Middle frontal gyrus (tissue), 1 donor: Measurements from ENCODE around the gene BIRC7.
"Not testable (repeated sequence)": the region's sequence is repeated elsewhere in the genome, so short reads cannot be mapped to it uniquely, and the experiment has no call there.

ENCODE experiments used
- DNase-seq: peaks from one replicate; pipeline ENCODE4 v3.0.0-alpha.2; 2015; ENCODE audit warnings: low spot score; ENCODE audit errors: extremely low spot score

The BIRC7 gene

DNA sequence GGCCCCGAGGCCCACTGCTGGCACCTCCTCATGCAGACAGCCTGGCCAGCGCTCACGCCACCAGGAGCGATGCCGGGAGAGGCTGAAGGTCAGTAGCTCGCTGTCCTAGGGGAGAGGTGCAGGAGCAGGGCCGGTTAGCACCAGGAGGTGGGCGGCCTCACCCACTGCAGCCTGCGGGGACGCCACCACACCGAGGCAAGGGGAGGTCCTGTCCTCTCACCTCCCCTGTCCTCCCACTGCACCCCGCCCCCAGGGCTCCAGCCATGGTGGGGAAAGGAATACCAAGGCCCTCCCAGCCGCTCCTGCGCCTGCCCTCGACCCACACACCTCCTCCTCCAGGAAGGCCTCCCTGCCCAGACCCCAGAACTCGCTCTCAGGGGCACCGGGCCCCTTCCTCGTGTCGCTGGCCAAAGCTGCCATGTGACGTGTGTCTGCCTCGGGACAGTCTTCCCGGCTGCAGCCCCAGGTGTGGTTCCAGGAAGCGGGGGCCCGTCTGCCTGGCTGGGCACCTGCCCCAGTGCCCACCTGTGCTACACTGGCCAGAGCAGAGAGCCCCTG is 12.0 kb downstream of the BIRC7 start:
- DNase-seq = no peak

DNA sequence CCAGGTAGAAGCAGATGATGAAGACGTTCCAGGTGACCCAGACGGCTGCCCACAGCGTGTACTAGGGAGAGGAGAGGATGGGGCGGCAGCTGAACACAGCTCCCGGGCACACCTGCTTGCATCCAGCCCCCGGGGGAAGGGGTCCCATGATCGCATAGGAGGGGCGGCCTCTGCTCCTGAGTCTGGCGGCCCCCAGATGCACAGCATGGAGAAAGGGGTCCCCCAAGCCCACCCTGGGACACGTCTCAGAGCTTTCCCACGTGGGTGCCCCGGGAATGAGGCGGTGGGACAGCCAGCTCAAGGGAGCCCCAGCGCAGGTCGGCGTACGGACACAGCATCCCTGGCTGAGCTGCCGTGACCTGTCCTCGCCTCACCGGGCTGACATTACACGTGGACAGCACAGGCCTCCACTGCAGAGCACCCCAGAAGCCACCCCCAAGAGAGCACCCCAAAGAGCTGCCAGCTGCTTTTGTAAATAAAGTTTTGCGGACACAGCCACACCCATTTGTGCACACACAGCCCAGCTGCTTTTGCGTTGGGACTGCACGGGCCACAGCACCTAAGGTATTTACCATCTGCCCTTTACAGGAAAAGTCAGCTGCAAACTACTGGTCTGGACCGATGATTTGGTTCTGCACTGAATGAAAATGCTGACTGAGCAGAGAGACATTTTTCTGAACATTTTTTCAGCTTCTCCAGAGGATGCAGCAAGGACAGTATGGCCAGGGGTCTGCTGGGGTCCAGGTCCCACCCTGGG is 13.3 kb downstream of the BIRC7 start:
- DNase-seq = no peak

DNA sequence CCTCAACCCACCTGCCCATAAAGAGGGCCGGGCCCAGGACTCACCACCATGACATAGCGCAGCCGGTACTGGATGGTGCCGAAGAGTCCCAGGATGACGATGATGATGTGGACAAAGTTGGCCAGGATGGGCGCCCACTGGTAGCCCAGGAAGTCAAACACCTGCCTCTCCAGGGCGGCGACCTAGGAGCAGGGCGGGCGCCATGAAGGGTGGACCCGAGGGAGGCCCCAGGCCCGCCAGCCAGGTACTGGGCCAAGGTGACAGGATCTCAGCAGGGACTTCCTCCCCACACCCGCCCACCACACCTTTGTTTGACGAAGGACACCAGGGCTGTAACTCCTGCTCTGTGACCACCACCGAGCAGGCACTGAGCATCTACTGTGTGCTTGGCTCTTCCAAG is 14.2 kb downstream of the BIRC7 start:
- DNase-seq = no peak

DNA sequence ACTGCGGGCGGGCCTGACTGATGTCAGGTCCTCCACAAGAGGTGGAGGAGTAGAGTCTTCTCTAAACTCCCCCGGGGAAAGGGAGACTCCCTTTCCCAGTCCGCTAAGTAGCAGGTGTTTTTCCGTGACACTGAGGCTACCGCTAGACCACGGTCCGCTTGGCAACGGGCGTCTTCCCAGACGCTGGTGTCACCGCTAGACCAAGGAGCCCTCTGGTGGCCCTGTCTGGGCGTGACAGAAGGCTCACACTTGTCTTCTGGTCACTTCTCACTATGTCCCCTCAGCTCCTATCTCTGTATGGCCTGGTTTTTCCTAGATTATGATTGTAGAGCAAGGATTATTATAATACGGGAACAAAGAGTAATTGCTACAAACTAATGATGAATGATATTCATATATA is 15.6 kb downstream of the BIRC7 start:
- DNase-seq = not testable (repeated sequence)

DNA sequence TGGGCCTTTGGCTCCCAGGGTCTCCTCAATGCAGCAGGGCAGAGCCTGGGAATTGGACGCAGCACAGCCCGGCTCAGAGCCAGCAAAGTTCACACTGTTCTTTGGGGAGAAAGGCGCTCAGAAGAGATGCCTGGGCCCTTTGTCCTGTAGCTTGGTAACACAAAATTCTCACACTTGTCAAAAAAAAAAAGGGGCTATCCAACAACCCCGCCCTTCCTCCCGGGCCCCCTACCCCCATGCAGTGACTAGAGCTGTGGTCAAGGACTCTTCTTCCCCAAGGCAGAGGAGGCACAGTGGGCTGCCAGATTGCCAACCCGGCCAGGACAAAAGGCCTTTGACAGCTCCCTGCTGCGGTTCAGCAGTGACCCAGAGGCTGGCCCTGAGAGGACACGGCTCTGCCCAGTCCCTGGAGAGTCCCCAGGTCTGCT is 16.6 kb downstream of the BIRC7 start:
- no peak for DNase-seq

DNA sequence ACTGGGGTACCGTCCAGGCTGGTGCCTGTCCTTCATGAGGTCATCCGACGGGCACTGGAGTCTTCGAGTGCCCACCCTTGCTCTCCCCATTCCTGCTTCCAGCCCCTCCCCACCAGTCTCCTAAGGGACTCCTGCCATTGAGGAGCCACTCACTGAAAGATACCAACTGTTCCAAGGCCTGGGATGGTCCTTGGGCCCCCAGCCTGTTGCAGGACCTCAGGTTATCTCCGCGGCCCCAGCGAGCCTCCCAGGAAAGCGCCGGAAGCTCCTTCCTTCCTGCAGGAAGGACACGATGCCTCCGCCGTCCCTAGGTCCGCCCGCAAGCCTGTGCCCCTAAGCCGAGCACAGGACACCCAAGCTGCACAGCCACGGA is 17.3 kb downstream of the BIRC7 start:
- DNase-seq = no peak

DNA sequence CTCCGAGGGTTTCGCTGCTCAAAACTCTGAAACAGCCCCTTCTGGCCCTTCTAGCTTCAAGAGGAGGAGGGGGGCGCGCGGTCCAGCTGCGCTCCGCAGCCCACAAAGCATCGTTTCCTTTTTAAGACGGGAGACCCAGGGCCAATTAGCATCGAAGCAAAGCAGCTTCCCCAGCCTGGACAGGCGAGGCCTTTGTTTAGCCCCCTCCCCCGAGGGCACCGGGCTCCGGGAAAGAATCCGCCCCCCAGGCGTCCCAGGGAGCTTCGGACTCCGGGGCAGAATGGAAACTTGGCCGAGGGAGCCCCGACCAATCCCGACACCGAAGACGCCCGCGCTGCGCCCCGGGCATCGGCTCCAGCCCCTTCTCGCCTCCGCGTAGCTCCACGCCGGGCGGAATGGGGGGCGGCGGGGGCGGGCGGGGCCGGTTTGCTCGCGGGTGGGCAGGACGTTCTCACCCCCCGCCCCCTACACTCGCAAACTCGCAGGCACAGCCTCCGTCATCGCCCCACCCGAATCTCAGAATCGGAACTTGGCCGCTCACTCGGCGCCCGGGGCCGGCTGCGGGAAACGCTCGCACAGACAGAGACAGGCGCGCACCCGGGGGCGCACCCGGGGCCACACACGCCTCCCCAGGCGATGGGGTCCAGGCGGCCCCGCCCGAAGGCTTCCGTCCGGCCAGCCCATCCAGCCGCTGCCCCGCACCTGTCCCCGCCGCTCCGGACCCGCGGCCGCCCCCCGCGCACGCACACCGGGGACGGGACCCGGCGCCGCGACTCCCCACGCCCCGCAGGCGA is 17.9 kb downstream of the BIRC7 start:
- no peak for DNase-seq

DNA sequence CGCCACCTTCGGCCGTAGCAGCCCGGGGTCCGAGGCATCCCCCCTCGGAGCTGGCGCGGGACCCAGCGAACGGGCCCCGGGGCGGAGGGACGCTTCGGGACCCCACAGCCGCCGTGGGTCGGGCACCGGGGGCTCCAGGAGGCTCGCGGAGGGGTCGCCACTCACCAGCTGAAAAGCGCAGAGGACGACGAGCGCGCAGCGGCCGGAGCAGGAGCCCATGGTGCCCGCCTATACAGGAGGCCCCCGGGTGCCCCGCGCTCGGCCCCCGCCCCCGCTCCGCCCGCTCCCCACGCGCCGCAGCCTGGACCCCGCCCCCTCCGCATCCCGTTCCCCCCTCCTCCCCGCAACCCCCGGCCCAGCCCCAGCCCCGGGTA is 18.5 kb downstream of the BIRC7 start, which contains the start of gene NKAIN4:
Gene NKAIN4 (minus strand): TSS at position 232 of the 374 bp plus-strand sequence. CDS start 13 bp downstream, at position 219.
- DNase-seq = no peak

DNA sequence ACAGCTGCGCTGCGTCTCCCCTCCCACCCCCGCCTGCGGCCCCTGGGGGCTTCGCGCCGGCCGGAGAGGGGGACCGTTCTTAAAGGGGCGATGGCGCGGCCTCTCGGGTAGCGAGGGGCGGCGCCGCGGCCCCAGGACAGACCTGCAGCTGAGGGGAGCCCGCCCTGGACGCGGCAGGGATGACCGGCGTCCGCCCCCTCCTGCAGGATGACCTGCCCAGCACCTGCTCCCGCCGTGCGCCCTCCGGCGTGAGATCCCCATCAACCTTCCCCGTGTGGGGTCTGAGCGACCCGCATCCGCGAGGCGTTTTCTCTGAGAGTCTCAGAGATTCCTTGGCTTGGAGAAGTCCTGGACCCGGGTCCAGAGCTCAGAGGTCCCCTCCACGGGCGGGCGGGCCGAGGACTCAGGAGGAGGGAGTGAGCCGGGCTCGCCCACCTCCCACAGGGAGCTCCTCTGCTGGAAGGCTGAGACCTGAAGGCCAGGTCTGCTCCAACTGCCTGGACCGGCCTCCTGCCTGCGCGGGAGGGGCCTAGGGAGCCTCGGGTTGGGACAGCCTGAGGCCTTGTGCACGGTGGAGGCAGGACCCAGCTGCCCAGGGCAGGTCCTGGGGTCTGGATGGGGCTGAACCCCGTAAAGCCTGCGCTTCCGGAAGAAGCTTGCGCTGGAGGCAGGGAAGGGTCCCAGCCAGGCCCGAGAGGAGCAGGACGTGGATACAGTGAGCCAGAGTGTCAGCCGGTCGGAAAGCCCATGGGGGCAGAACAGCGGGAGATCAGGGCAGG is 19.1 kb downstream of the BIRC7 start:
- DNase-seq = no peak

DNA sequence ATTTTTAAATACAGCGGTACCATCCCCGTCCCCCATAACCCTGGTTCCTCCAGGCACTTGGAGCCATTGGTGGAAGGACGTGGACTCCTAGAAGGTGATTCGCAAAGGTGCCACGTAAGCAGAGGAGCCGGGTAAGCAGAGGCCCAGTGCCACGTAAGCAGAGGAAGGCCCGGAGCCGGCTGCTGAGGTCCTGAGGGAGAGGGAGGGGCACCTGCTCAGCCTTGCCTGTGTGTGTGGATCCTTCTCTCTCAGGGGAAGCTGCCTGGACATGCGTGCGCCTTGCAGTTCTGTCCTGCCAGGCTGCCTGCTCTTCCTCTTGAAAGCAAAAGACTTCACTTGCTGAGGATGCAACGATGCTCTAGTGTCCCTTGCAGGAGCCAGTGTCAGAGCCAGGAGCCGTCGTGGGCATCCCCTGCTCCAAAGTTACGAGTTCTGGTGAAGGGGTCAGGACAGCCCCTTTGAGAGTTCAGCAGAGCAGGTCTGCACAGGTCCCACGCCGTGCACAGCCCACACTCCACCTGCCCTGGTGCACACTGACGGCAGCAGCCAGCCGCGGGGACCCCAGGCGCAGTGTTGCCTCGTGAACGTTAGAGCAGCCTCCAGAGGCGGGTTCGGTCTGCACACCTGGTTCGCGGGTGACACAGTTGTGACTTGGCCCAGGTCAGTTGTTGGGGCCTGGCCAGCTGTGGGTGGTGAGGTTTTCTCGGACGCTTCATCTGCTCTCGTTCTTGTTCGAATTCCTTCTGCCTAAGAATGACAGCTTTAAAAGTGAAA is 20.4 kb downstream of the BIRC7 start:
- DNase-seq = no peak

DNA sequence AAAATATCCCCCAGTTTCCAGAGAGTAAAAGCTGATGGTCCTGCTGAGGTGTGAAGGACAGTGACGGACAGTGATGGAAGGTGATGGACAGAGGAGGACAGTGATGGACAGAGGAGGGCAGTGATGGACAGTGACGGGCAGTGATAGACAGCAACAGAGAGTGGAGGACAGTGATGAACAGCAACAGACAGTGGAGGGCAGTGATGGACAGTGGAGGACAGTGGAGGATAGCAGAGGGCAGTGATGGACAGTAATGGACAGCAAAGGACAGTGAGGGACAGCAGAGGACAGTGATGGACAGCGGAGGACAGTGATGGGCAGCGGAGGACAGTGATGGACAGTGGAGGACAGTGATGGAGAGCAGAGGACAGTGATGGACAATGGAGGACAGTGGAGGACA is 21.2 kb downstream of the BIRC7 start:
- no peak for DNase-seq

DNA sequence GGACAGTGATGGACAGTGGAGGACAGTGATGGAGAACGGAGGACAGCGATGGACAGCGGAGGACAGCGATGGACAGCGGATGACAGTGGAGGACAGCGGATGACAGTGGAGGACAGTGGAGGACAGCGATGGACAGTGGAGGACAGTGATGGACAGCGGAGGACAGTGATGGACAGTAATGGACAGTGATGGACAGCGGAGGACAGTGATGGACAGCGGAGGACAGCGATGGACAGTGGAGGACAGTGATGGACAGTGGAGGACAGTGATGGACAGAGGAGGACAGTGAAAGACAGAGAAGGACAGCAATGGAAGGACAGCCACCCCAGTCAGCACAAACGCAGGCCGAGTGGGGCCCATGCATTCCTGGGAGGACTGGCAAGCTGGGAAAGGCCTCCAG is 21.9 kb downstream of the BIRC7 start:
- DNase-seq = no peak

DNA sequence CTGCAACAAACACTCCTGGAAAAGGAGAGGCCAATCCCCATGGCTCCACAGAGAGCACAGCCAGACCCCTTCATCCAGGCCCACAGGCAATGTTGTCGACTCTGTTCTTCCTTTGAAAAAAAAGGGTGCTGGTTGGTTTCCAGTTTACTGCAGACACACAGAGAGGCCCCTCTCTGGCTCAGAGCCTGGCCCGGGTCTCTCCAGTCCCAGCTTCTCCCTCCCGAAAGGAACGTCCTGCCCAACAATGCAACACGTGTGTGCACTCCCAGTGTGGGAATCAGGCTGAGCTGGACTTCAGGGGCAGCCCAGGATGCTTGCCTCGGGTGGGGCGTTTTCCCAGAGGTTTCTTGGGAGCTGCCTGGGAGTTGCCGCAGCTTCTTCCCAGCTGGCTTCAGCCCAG is 23.1 kb downstream of the BIRC7 start:
- DNase-seq = no peak

DNA sequence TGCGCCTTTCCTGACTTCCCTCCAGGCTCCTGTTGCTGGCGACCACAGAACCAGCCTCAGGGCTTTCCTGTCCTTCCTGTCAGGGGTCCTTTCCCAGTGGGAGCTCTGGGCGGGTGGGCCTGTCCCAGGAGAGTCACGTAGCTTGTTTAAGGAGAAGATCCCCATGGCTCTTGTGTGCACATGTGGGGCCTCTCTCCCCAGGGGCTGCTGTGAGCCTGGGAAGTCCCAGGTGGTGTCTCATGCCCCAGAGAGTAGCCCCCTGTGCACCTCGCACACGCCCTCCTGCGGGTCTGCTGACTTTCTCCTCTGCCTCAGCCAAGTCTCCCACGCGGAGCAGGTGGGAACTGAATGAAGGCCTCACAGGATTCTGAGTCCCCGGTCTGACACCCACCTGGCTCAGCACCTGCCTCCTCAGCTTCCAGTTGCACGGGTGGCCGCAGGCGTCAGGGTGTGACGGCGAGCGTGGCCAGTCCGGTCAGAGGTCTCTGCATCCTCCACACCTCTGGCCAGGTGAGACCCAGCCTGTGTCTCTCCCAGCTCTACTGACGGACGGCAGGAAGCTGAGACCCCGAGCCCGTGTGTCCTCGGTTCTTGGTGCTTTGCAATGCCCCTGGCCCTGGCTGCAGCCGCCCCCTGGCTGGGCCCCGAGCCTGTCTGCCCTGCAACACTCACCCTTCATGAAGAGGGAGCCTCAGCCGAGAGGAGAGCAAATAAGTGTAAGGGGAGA is 24.2 kb downstream of the BIRC7 start:
- DNase-seq = no peak

DNA sequence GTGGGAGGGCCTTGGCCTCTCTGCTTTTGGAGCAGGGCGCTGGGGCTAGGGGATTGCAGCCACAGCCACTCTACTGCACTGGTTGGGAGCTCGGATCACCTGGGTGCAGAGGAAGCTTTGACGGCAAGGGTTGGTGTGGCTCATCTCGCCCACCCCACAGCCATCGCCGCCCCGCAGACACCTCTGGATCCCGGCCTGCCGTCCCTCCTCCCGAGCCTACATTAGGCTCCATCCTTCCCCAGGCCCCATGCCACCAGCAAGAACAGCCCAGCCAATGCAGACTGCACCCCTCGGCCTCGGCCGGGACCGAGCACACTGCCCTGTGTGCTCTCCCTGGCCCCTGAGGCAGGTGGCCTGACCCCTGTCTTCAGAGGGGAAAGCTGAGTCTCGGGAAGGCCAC is 24.8 kb downstream of the BIRC7 start:
- no peak for DNase-seq

DNA sequence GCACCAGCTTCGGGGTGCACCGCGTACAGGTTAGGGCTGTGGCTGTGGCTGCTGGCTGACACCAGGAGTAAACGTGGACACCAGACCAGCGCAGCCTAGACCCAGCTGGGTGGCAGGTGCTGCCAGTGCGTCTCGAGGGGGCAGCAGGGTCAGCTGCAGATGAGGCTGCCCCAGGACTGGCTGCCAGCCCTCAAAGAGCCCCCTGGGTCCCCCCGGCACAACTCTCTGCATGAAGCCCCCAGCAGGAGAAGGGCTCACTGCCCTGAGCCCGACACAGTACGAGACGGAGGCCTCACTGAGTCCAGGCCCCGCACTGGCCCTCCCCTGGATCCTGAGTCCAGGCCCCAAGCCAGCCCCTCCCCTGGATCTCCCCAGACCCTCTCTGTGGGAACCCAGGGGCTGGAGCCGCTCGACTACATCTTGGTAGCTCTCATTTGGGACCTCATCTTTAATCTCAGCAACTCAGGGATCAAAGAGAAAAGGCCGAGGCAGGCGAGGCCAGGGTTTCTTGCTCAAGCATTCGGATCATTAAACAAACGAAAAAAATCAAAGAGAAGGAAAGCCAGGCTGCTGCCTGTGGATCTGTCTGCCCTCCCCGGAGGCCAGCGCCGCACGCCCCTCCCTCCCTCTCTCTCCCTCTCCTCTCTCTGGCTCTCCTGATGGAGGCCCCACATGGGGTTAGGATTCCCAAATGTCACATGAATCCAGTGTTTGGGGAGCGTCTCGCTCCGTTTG is 25.5 kb downstream of the BIRC7 start:
- no peak for DNase-seq

DNA sequence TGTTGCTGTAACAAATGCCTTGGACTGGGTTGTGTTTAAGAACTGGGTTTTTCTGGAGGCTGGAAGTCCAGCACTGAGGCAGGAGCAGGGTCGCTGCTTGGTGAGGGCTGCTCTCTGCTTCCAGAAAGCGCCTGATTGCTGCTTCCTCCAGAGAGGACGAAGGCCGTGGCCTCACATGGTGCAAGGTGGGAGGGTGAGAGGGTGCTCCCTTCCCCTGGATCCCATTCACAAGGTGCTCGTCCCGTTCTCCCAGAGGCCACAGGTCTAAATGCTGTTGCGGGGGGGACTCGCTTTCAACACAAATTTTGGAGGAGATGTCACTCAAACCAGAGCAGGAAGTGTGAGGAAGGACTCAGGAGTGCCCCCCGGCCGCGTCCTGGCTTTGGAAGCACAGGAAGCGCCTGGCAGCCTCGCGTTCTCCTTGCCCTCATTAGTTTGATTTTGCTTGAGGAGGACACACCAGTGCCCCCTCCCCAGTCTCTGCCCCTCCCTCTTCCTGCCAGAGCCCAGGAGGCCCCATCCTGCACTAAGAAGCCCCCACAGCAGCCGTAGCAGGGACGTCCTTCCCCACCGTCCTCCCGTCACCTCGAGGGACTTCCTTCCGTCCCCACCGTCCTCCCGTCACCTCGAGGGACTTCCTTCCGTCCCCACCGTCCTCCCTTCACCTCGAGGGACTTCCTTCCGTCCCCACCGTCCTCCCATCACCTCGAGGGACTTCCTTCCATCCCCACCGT is 26.3 kb downstream of the BIRC7 start:
- DNase-seq = no peak

DNA sequence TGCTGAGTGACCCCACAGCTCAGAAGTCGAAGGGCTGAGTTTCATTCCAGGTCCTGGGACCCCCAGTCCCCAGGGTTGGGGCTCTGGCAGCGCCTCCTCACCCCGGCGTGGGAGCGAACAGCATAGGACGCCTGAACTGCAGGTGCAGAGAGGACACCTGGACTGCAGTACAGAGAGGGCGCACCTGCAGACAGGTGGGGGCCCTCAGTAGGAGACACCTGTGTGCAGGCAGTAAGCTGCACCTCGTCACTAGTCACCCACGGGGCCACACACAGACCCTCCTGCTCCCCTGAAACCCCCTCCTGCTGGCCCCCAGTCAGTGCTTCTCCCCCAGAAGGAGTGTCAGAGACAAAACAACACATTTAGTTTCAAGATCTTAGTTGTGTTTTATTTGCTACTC is 27.1 kb downstream of the BIRC7 start:
- no peak for DNase-seq

DNA sequence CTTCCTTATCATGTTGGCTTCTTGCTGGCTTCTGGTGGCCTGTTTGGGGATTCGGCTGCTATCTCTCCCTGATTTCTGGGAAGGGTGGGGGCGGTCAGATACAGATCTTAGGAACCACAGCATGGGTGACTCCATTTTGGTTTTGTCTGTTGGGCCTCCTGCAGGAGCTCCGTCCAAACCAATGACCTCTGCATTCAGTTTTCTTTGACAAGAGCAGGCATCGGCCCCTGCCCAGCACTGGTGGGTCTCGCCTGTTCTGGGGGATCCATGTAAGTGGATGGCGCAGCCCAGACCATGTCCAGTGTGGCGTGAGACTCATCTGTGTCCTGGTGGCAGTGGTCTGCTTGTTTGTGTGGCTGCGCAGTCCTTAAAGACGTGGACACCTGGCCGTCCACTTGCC is 28.3 kb downstream of the BIRC7 start:
- no peak for DNase-seq
